ENCODE measurements around the gene DPY19L3.

Gene DPY19L3

GRCh38 chr19:32364040-32364439 is 41.5 kb upstream of the DPY19L3 start:
- Histone ChIP-seq H3K27ac (ENCODE audit: low read depth, low read length) (no peak overlapping the region), H3K23ac (ENCODE audit: low read length) (no peak overlapping the region), H4K91ac (ENCODE audit: low read depth, low read length) (no peak overlapping the region), H2BK120ac (ENCODE audit: insufficient read depth, low read length, poor library complexity) (no peak overlapping the region), H3K9me3 (ENCODE audit: insufficient read depth, low read depth, low read length) (no peaks in the 10 kb centered on the region), H3K14ac (ENCODE audit: low read length) (no peak overlapping the region), H4K12ac (ENCODE audit: low read depth, low read length) (no peak overlapping the region), H3K4me1 (ENCODE audit: control insufficient read depth in 1 of 2, insufficient read depth in 2 of 2, low read length in 2 of 2) (no peaks in the 10 kb centered on the region), H3K79me1 (ENCODE audit: low read length) (no peaks in the 10 kb centered on the region), H3K4me2 (ENCODE audit: low read length) (no peak overlapping the region), H3K27me3 (ENCODE audit: insufficient read depth, low read length) (no peaks in the 10 kb centered on the region), H2AK5ac (ENCODE audit: low read length) (no peak overlapping the region), H3K36me3 (ENCODE audit: control insufficient read depth in 1 of 2, insufficient read depth in 2 of 2, low read length in 2 of 2) (peaks cover 0 to 7% of the 10 kb centered on the region in 2 experiments), H3K4me3 (ENCODE audit: low read depth, low read length) (no peak overlapping the region), H4K8ac (ENCODE audit: low read depth, low read length) (no peak overlapping the region), H2AFZ (ENCODE audit: insufficient read depth, low read length, poor library complexity) (no peak overlapping the region), H3K9ac (ENCODE audit: low read length) (no peak overlapping the region), H3K18ac (ENCODE audit: low read length) (no peak overlapping the region), H2BK5ac (ENCODE audit: low read depth, low read length, poor library complexity) (no peak overlapping the region), H3K79me2 (ENCODE audit: control insufficient read depth, insufficient read depth, low read length, poor library complexity) (no peaks in the 10 kb centered on the region), H2BK12ac (ENCODE audit: low read length) (no peak overlapping the region), H3K4ac (ENCODE audit: low read depth, low read length) (no peak overlapping the region)
- no CpG with 5 or more reads among the region's 1 CpG for WGBS (ENCODE audit: extremely low coverage, insufficient coverage, insufficient read length)
- no peak for DNase-seq

- H4K91ac ChIP-seq (ENCODE audit: low read depth, low read length), result no peak overlapping the region
- H3K9ac ChIP-seq (ENCODE audit: low read length), result no peak overlapping the region
- H3K36me3 ChIP-seq (ENCODE audit: control insufficient read depth in 1 of 2, insufficient read depth in 2 of 2, low read length in 2 of 2), result peaks cover 2 to 5% of the 10 kb centered on the region in 2 experiments
- no peak overlapping the region for H3K4ac ChIP-seq (ENCODE audit: low read depth, low read length)
- H3K14ac ChIP-seq (ENCODE audit: low read length), result no peak overlapping the region
- H4K8ac ChIP-seq (ENCODE audit: low read depth, low read length), result no peak overlapping the region
- H3K4me2 ChIP-seq (ENCODE audit: low read length), result no peak overlapping the region
- no peaks in the 10 kb centered on the region for H3K4me1 ChIP-seq (ENCODE audit: control insufficient read depth in 1 of 2, insufficient read depth in 2 of 2, low read length in 2 of 2)
- H2BK12ac ChIP-seq (ENCODE audit: low read length), result no peak overlapping the region
- WGBS (ENCODE audit: extremely low coverage, insufficient coverage, insufficient read length), result no CpG with 5 or more reads among the region's 6 CpGs
- no peak overlapping the region for H3K23ac ChIP-seq (ENCODE audit: low read length)
- DNase-seq, result no peak
- H3K4me3 ChIP-seq (ENCODE audit: low read depth, low read length), result no peak overlapping the region
- H4K12ac ChIP-seq (ENCODE audit: low read depth, low read length), result no peak overlapping the region
- no peak overlapping the region for H2AK5ac ChIP-seq (ENCODE audit: low read length)
- no peak overlapping the region for H3K27ac ChIP-seq (ENCODE audit: low read depth, low read length)
- no peaks in the 10 kb centered on the region for H3K9me3 ChIP-seq (ENCODE audit: insufficient read depth, low read depth, low read length)
- H3K18ac ChIP-seq (ENCODE audit: low read length), result no peak overlapping the region
- H2AFZ ChIP-seq (ENCODE audit: insufficient read depth, low read length, poor library complexity), result no peak overlapping the region
- H3K27me3 ChIP-seq (ENCODE audit: insufficient read depth, low read length), result no peaks in the 10 kb centered on the region
- no peaks in the 10 kb centered on the region for H3K79me1 ChIP-seq (ENCODE audit: low read length)
- H3K79me2 ChIP-seq (ENCODE audit: control insufficient read depth, insufficient read depth, low read length, poor library complexity), result no peaks in the 10 kb centered on the region
- no peak overlapping the region for H2BK120ac ChIP-seq (ENCODE audit: insufficient read depth, low read length, poor library complexity)
- H2BK5ac ChIP-seq (ENCODE audit: low read depth, low read length, poor library complexity), result no peak overlapping the region
These were observed 38.5 kb upstream of the DPY19L3 start for GRCh38 chr19:32367063-32367462.

- Histone ChIP-seq H3K79me2 (ENCODE audit: control insufficient read depth, insufficient read depth, low read length, poor library complexity) (no peaks in the 10 kb centered on the region), H2AK5ac (ENCODE audit: low read length) (no peak overlapping the region), H4K91ac (ENCODE audit: low read depth, low read length) (no peak overlapping the region), H4K12ac (ENCODE audit: low read depth, low read length) (no peak overlapping the region), H3K79me1 (ENCODE audit: low read length) (peaks cover 2% of the 10 kb centered on the region), H3K4me2 (ENCODE audit: low read length) (no peak overlapping the region), H3K9me3 (ENCODE audit: insufficient read depth, low read depth, low read length) (no peaks in the 10 kb centered on the region), H4K8ac (ENCODE audit: low read depth, low read length) (no peak overlapping the region), H2AFZ (ENCODE audit: insufficient read depth, low read length, poor library complexity) (no peak overlapping the region), H2BK12ac (ENCODE audit: low read length) (no peak overlapping the region), H3K18ac (ENCODE audit: low read length) (no peak overlapping the region), H3K14ac (ENCODE audit: low read length) (no peak overlapping the region), H3K23ac (ENCODE audit: low read length) (no peak overlapping the region), H3K27ac (ENCODE audit: low read depth, low read length) (no peak overlapping the region), H3K4ac (ENCODE audit: low read depth, low read length) (no peak overlapping the region), H2BK120ac (ENCODE audit: insufficient read depth, low read length, poor library complexity) (no peak overlapping the region), H3K36me3 (ENCODE audit: control insufficient read depth in 1 of 2, insufficient read depth in 2 of 2, low read length in 2 of 2) (peaks cover 8 to 9% of the 10 kb centered on the region in 2 experiments), H2BK5ac (ENCODE audit: low read depth, low read length, poor library complexity) (no peak overlapping the region), H3K4me1 (ENCODE audit: control insufficient read depth in 1 of 2, insufficient read depth in 2 of 2, low read length in 2 of 2) (peaks cover 0 to 3% of the 10 kb centered on the region in 2 experiments), H3K4me3 (ENCODE audit: low read depth, low read length) (no peak overlapping the region), H3K27me3 (ENCODE audit: insufficient read depth, low read length) (no peaks in the 10 kb centered on the region), H3K9ac (ENCODE audit: low read length) (no peak overlapping the region)
- peak in 1 of 2 donors; percentile 37 for DNase-seq
- no CpG with 5 or more reads among the region's 3 CpGs for WGBS (ENCODE audit: extremely low coverage, insufficient coverage, insufficient read length)
These were observed 37.5 kb upstream of the DPY19L3 start for GRCh38 chr19:32367948-32368536.

GRCh38 chr19:32368787-32369186 is 36.8 kb upstream of the DPY19L3 start:
- no peak overlapping the region for H3K18ac ChIP-seq (ENCODE audit: low read length)
- H3K4me3 ChIP-seq (ENCODE audit: low read depth, low read length), result no peak overlapping the region
- peaks cover 2% of the 10 kb centered on the region for H3K79me1 ChIP-seq (ENCODE audit: low read length)
- no peaks in the 10 kb centered on the region for H3K79me2 ChIP-seq (ENCODE audit: control insufficient read depth, insufficient read depth, low read length, poor library complexity)
- no peak overlapping the region for H3K4ac ChIP-seq (ENCODE audit: low read depth, low read length)
- H2AK5ac ChIP-seq (ENCODE audit: low read length), result no peak overlapping the region
- no peaks in the 10 kb centered on the region for H3K9me3 ChIP-seq (ENCODE audit: insufficient read depth, low read depth, low read length)
- no CpG with 5 or more reads among the region's 2 CpGs for WGBS (ENCODE audit: extremely low coverage, insufficient coverage, insufficient read length)
- H3K27me3 ChIP-seq (ENCODE audit: insufficient read depth, low read length), result no peaks in the 10 kb centered on the region
- H3K27ac ChIP-seq (ENCODE audit: low read depth, low read length), result no peak overlapping the region
- DNase-seq, result no peak
- no peak overlapping the region for H2BK120ac ChIP-seq (ENCODE audit: insufficient read depth, low read length, poor library complexity)
- no peak overlapping the region for H4K12ac ChIP-seq (ENCODE audit: low read depth, low read length)
- no peak overlapping the region for H4K91ac ChIP-seq (ENCODE audit: low read depth, low read length)
- no peak overlapping the region for H3K23ac ChIP-seq (ENCODE audit: low read length)
- no peak overlapping the region for H2BK5ac ChIP-seq (ENCODE audit: low read depth, low read length, poor library complexity)
- H4K8ac ChIP-seq (ENCODE audit: low read depth, low read length), result no peak overlapping the region
- H3K4me2 ChIP-seq (ENCODE audit: low read length), result no peak overlapping the region
- peaks cover 8 to 9% of the 10 kb centered on the region in 2 experiments for H3K36me3 ChIP-seq (ENCODE audit: control insufficient read depth in 1 of 2, insufficient read depth in 2 of 2, low read length in 2 of 2)
- H3K4me1 ChIP-seq (ENCODE audit: control insufficient read depth in 1 of 2, insufficient read depth in 2 of 2, low read length in 2 of 2), result peaks cover 0 to 3% of the 10 kb centered on the region in 2 experiments
- H3K14ac ChIP-seq (ENCODE audit: low read length), result no peak overlapping the region
- no peak overlapping the region for H2BK12ac ChIP-seq (ENCODE audit: low read length)
- no peak overlapping the region for H2AFZ ChIP-seq (ENCODE audit: insufficient read depth, low read length, poor library complexity)
- H3K9ac ChIP-seq (ENCODE audit: low read length), result no peak overlapping the region

Measured in trophoblast cell (in vitro differentiated cells and primary cell).